Measurements from ENCODE around the gene HSPB9.

The HSPB9 gene

DNA sequence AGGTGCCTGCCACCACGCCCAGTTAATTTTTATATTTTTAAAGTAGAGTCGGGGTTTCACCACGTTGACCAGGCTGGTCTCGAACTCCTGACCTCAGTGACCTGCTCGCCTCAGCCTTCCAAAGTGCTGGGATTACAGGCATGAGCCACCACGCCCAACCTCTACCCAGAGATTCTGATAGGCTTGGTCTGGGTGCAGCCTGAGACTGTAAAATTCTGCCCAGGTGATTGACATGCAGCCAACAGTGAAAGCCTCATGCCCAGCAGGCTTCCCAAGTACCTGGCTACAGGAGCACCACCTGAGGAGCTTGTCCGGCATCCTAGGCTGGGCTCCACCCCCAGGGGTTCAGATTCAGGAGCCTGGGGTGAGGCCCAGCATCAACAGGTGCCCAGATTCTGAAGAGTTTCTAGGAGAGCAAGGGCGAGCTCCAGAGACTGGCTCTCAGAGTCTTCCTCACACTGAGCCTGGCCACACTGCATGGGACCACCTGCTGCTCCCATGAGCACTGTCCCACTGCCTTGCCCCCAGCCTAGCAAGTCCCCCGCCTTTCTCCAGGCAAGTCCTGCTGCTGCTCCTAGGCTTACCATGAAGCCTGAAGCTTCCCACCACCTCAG, 41.0 kb upstream of the HSPB9 start:
- no peak for DNase-seq (ENCODE audit: low read depth)
- no peak overlapping the region for H3K4me3 ChIP-seq (ENCODE audit: low read depth, low read length)
- TF ChIP-seq, protein P1, sequence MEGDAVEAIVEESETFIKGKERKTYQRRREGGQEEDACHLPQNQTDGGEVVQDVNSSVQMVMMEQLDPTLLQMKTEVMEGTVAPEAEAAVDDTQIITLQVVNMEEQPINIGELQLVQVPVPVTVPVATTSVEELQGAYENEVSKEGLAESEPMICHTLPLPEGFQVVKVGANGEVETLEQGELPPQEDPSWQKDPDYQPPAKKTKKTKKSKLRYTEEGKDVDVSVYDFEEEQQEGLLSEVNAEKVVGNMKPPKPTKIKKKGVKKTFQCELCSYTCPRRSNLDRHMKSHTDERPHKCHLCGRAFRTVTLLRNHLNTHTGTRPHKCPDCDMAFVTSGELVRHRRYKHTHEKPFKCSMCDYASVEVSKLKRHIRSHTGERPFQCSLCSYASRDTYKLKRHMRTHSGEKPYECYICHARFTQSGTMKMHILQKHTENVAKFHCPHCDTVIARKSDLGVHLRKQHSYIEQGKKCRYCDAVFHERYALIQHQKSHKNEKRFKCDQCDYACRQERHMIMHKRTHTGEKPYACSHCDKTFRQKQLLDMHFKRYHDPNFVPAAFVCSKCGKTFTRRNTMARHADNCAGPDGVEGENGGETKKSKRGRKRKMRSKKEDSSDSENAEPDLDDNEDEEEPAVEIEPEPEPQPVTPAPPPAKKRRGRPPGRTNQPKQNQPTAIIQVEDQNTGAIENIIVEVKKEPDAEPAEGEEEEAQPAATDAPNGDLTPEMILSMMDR (IDR thresholded peaks at IDR 0.05; ENCODE audit: low read depth, low read length, missing control alignments): no peak

DNA sequence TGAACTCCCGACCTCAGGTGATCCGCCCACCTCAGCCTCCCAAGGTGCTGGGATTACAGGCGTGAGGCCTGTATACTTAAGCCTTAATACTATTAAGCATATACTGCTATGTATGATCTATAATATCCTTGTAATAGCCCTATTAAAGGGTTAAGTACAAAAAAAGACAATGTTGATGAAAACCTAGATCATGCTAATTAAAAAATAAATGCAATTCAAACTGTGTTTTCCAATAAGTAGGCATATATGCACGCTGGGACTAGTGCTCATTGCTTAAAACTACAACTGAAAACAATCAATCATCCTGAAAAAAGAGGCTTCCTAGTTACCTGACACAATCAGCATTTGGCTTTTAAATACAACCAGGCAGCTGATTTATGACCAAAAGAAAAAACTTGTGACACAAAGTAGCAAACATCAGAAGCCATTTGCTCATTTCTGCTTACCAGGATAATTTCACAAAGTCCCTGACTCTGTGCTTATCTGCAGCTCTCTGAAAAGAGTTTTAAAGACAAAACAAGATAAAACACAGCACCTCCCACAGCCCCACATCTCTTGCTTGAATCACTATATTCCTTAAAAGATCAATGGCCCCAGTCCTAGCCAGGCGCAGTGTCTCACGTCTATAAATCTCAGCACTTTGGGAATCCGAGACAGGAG, 35.4 kb upstream of the HSPB9 start:
- no peak for DNase-seq (ENCODE audit: low read depth)
- H3K4me3 ChIP-seq (ENCODE audit: low read depth, low read length): no peak overlapping the region
- TF ChIP-seq, protein P1 (IDR thresholded peaks at IDR 0.05; ENCODE audit: low read depth, low read length, missing control alignments): no peak

DNA sequence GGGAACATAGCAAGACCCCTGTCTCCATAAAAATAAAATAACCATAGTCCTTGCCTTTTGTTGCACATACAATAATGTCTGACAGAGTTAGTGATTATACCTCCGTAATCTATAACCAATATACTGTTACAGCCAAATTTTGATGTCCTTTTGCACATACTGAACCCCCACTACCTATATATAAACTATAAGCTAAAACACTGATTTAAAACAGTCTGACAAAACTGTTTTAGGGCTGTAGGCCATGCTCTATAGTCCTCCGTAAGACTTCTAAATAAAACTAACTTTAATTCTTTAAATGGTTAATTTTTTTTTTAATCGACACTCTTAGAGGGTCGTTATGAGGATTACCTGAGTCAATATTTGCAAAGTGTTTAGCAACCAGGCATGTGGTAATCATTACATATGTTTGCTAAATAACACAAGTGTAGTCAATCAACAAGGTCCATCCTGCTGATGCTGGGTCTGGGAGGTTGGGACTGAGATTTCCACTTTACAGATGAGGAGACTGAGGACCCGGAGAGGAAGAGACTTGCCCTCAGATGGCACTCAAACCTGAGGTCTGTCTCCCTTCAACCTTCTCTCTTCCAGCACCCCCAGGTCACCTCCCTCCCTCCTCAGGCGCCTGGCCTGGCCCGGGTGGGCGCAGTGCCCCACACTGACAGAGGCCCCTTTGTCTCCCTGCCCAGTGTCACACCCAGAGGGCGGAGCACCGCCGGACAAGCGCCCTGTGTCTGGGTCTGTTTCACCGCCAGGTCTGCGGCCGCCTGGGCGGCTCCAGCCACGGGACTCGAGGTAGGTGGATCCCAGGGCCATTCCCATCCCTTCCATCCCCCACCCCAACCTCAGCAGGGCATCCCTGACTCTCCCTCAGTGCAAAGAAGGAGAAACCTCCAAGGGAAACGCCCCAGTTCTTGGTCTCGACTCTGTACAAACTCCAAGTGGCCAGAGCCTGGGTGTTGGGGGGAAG, 34.6 kb upstream of the HSPB9 start:
- DNase-seq (ENCODE audit: low read depth): no peak
- H3K4me3 ChIP-seq (ENCODE audit: low read depth, low read length): no peak overlapping the region
- TF ChIP-seq, protein P1 (IDR thresholded peaks at IDR 0.05; ENCODE audit: low read depth, low read length, missing control alignments): no peak

DNA sequence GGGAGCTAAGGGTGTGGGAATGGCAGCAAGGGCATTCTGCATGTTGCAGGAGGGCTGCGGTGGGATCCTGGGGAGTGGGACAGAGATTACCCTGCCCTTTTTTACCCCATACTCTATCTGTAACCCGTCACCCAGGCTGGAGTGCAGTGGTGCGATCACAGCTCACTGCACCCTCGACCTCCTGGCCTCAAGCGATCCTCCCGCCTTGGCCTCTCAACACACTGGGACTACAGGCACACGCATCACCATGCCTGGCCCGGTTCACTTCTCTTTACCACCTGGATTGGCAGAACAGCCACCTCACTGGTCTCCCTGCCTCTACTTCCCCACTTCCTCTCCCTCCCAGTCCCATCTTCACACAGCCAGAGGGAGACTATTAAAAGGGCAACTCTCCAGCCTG, 33.9 kb upstream of the HSPB9 start:
- TF ChIP-seq, protein P1 (IDR thresholded peaks at IDR 0.05; ENCODE audit: low read depth, low read length, missing control alignments): no peak
- H3K4me3 ChIP-seq (ENCODE audit: low read depth, low read length): no peak overlapping the region
- DNase-seq (ENCODE audit: low read depth): no peak

DNA sequence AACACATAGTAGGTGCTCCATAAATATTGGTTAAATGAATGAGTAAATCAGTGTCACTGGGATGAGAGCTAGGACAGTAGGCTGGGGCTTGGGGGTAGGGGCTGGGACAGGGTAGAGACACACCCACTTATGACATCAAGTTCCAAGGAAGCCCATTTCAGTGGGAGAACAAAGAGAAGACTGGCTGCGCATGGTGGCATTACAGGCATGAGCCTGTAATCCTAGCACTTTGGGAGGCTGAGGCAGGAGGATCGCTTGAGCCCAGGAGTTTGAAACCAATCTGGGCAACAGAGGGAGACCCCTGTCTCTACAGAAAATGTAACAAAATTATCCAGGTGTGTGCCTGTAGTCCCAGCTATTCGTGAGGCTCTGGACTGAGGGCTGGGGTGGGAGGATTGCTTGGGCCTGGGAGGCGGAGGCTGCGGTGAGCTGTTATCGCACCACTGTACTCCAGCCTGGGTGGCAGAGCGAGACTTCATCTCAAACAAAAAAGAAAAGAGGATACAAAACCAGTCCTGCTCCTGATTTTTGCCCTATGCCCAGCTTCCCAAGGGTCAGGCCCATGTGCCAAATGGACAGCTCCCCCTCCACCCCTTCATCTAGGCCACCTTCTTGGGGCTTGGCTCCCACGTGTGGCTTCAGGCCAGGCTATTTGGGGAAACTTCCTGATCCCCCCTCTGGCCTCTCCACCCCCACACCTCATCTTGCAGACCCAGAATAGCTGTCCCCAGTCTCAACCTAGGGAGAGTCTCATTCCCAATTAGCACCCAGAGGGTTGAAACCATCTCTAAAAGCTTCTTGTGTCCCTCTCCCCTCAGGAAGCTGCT, 31.4 kb upstream of the HSPB9 start:
- no peak for DNase-seq (ENCODE audit: low read depth)
- H3K4me3 ChIP-seq (ENCODE audit: low read depth, low read length): no peak overlapping the region
- TF ChIP-seq, protein P1 (IDR thresholded peaks at IDR 0.05; ENCODE audit: low read depth, low read length, missing control alignments): no peak

DNA sequence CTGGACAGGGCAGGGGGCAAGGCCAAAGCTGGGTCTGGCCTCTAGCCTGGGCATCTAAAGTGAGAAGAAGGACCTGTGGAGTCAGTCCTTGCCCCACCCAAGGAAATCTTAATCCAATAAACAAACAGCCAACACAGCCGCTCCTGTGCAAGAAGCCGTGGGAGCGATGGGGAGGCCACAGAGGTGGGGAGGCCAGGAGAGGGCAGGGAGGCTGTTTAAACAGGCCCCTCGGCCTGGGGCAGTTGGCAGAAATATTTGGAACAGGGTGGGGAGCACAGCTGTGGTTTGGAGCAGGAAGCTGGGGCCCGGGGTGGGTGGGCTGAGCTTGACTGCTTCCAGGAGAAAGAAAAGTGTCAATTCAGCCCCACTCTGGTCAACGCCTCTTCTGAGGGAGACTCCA, 29.7 kb upstream of the HSPB9 start:
- no peak for DNase-seq (ENCODE audit: low read depth)

More for the DNA sequence above, 29.7 kb upstream of the HSPB9 start:
- H3K4me3 ChIP-seq (ENCODE audit: low read depth, low read length): no peak overlapping the region
- TF ChIP-seq, protein P1 (IDR thresholded peaks at IDR 0.05; ENCODE audit: low read depth, low read length, missing control alignments): no peak
